ENCODE results near the gene TCERG1.

DNA sequence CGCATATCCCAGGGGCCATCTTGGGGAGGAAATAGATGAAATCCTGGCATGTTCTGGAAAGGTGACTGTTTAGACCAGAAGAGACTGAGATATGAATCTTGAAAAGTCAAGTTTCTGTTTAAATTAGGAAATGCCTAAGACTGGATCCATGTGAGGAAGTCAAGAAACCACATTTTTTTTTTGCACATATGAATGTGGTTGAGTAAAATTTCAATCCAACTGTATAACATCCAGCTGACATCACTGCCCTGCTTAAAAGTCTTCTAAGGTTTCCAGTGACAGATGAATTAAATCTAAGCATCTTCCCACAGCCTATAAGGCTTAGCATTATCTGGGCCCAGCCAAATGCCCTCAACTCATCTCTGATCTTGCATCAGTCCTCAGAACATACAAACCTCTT lies 47.7 kb upstream of the TCERG1 start:
- no peak for TF ChIP-seq CTCF (IDR thresholded peaks at IDR 0.05; ENCODE audit: borderline replicate concordance, extremely low read depth, low read length, poor library complexity, severe bottlenecking)
- no peak for TF ChIP-seq EZH2 (IDR thresholded peaks at IDR 0.05; ENCODE audit: borderline replicate concordance, low read depth, low read length, severe bottlenecking)

All from DND-41 (cell line).